GM13976 (cell line): Measurements from ENCODE around the gene BUD23.

Source experiments
- DNase-seq: peaks from one replicate; pipeline ENCODE4 v3.0.0; 2012; ENCODE audit warnings: low spot score
- in situ Hi-C: fragments of 300-500 bp; cut with MboI; formaldehyde crosslinking; loops from one replicate; pipeline ENCODE4 v1.12.0; 2022; ENCODE audit warnings: low sequenced_read_pairs, mixed read lengths, inconsistent platforms; ENCODE audit not compliant: unreplicated experiment
- TF ChIP-seq, protein P1 (sequence below): IDR thresholded peaks from 2 replicates; pipeline ENCODE4 v1.5.1; 2012; ENCODE audit warnings: borderline replicate concordance, mild to moderate bottlenecking; ENCODE audit not compliant: insufficient read depth; ENCODE audit errors: extremely low read depth, missing control alignments, control extremely low read depth

The BUD23 gene

DNA sequence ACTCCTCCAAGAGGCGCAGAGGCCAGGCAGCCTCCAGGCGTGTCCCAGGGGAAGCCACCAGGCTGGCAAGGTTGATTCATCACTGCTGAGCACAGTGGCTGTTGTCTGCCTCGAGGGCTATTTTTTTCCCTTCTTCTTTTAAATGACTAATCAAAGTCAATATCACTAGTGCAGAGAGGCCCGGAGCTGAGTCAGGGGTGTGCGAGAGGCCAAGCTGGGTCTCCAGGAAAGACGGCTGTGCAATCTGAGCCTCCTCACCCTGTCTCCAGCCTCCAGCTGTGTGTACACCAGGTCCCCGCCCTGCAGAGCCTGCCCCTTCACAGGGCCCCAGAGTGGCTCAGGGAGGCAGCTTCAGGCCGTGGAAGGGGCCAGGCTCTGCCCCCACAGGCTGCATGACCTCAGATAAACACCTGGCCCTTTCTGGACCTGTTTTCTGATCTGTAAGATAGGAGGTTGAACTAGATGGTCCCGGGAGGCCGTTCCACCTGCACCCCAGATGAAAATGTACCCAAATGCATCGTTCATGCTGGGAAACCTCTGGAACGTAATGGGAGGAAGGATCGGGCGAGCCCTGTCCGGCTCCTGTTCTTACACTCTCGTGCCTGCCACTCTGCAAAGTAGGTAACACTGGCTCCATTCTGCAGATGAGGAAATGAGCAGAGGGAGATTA lies 32.4 kb downstream of the BUD23 start:
- in situ Hi-C loops, result loop anchor here (10.0 kb wide), 1 partner anchor 101 kb away; no protein-coding TSS in a partner anchor
- DNase-seq, result no peak
- TF ChIP-seq, protein P1, sequence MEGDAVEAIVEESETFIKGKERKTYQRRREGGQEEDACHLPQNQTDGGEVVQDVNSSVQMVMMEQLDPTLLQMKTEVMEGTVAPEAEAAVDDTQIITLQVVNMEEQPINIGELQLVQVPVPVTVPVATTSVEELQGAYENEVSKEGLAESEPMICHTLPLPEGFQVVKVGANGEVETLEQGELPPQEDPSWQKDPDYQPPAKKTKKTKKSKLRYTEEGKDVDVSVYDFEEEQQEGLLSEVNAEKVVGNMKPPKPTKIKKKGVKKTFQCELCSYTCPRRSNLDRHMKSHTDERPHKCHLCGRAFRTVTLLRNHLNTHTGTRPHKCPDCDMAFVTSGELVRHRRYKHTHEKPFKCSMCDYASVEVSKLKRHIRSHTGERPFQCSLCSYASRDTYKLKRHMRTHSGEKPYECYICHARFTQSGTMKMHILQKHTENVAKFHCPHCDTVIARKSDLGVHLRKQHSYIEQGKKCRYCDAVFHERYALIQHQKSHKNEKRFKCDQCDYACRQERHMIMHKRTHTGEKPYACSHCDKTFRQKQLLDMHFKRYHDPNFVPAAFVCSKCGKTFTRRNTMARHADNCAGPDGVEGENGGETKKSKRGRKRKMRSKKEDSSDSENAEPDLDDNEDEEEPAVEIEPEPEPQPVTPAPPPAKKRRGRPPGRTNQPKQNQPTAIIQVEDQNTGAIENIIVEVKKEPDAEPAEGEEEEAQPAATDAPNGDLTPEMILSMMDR, result no peak

DNA sequence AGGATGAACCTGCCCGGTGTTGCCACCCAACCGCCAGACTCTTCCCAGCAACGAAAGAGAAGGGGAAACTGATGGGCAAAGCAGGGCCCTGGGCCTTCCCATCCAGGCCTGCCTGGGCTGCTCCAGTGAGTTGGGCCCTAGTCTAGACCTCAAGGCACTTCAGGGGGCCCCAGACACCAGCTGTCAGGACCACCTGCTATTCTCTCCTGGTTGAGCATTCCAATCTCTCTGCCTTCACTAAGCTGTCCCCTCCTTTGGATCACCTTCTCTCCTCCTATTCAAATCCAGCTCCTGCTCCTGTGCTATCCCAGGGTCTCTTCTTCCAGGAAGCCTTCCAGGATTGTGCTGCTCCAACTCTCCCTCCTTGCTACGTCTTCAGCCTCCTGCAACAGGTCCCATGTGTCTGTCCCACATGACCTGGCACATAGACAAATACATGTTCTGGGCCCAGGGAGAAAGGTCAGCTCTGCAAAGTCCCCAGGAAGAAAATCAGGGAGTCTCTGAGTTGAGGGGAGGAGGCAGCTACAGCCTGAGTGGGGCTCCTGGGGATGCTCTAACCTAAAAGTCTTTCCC lies 33.0 kb downstream of the BUD23 start:
- no peak for DNase-seq
- in situ Hi-C loops, result loop anchor here (10.0 kb wide), 1 partner anchor 102 kb away; no protein-coding TSS in a partner anchor

DNA sequence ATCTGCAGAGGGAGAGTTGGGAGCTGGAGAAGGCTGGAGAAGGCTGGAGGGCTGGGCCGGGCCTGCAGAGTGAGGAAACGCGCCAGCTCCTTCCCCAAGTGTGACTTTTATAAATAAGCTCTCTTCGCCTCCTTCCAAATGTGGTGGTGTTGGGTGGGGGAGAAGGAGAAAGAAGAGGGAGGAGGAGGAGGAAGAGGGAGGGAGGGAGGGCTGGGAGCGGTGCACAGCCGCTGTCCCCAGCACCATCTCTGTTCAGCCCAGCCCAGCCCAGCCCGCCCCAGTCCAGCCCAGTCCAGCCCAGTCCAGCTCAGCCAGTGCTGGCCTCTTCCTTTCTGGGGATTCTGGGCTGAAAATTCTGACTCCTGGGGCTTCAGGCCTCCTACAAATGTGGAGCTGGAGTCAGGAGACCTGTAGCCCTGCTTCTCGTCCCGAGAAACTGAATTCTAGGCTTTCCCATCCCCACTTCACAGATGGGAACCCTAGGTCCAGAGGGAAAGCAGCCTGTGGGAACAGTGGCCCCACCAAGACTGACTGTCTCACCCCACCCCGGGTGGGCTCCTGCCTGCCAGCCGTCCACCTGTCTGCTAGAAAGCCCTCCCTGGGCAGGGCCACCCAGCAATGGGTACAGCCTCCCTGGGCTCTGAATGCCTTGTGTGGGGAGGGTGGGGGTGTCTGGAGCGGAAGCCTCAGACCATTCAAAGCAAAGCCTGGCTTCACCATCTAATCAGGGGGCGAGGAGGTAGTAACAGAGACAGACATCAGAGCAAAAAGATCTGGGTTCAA lies 33.8 kb downstream of the BUD23 start:
- in situ Hi-C loops, result loop anchor here (10.0 kb wide), 1 partner anchor 102 kb away; no protein-coding TSS in a partner anchor
- TF ChIP-seq, protein P1, result no peak
- no peak for DNase-seq

More for the DNA sequence above, 33.0 kb downstream of the BUD23 start:
- TF ChIP-seq, protein P1, result no peak

DNA sequence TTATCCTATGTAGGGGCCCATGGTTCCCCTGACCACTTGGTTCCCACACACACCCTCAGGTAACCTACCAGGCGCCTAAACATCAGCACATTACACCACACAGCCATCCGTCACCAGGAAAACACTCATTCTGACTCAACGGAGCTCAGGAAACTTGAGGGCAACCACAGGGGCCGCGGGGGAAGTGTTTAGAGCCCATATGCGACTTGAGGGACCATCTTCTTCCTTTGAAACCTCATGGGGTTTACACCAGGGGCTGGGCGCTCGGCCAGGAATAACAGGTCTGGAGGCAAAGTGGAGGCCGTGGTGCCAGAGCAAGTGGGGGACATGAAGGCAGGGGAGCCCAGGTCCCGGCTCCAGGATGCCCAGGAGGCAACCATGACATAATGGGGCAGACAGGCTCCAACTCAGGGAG lies 34.6 kb downstream of the BUD23 start:
- DNase-seq, result no peak
- in situ Hi-C loops, result loop anchor here (10.0 kb wide), 1 partner anchor 103 kb away; no protein-coding TSS in a partner anchor
- TF ChIP-seq, protein P1, result no peak

DNA sequence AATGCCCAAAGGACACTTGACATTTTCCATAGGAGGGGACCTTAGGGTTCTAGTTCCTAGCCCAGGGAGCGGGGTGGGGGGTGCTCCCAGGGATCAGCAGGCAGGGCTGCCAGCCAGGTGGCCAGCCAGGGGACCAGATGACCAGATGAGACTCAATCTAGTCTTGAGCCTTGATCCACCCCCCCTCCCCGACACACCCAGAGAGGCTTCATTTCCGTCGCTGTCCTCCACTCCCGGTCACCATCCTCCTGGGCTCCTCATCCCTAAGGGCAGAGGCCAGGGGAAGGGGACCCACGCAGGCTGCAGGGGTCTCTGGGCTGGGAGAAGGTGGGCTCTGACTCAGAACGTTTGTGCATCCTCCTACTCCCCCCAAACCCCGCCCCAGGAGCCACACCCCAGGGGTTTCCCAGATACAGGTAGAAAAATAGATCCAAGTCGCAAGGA lies 35.1 kb downstream of the BUD23 start:
- DNase-seq, result no peak
- TF ChIP-seq, protein P1, result no peak
- in situ Hi-C loops, result loop anchor here (10.0 kb wide), 1 partner anchor 104 kb away; no protein-coding TSS in a partner anchor
